ENCODE data around the gene CNOT1. TPM values are rescaled to one million over a fixed set of nuclear protein-coding genes. Genes with fewer than 3 reads are reported as not detected.

The CNOT1 gene
- total RNA-seq, 1 experiment from 2014 or later = 219 TPM

DNA sequence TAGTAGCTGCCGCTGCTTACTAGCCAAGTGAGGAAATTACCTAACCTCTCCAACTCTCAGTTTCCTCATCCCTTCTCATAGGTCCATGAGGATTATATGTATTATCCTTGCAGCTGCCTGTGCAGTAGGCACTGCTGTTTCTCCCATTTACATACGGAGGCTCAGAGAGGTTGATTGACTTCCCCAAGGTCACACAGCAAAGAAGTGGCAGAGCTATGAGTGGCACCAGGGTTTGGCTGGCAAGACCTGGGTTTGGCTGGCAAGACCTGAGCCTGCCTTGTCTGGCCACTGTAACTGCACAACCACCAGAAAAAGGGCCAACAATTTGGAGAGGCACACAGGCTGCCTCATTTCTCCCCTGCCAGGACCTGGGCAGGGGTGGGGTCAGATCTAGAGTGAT is 132.2 kb downstream of the CNOT1 start:
- POLR2A ChIA-PET = interaction anchor here (0.6 kb wide), 1 partner anchor 38 kb away, joined by 3 read pairs; no protein-coding TSS in a partner anchor
- Mint-ChIP-seq H3K9me3 (ENCODE audit: unreplicated experiment) (no peaks in the 10 kb centered on the region), H3K27ac (ENCODE audit: low read depth, unreplicated experiment) (no peak overlapping the region), H3K36me3 (ENCODE audit: insufficient read depth, unreplicated experiment) (peaks cover 5% of the 10 kb centered on the region), H3K4me1 (ENCODE audit: insufficient read depth, unreplicated experiment) (no peaks in the 10 kb centered on the region), H3K27me3 (ENCODE audit: insufficient read depth, unreplicated experiment) (no peaks in the 10 kb centered on the region), H3K4me3 (ENCODE audit: unreplicated experiment) (no peak overlapping the region)
- CTCF ChIA-PET = interaction anchor here (0.6 to 1.4 kb wide), 3 partner anchors 8 to 181 kb away, joined by 3 to 4 read pairs (median 4); no protein-coding TSS in a partner anchor
- TF ChIP-seq, protein P1, sequence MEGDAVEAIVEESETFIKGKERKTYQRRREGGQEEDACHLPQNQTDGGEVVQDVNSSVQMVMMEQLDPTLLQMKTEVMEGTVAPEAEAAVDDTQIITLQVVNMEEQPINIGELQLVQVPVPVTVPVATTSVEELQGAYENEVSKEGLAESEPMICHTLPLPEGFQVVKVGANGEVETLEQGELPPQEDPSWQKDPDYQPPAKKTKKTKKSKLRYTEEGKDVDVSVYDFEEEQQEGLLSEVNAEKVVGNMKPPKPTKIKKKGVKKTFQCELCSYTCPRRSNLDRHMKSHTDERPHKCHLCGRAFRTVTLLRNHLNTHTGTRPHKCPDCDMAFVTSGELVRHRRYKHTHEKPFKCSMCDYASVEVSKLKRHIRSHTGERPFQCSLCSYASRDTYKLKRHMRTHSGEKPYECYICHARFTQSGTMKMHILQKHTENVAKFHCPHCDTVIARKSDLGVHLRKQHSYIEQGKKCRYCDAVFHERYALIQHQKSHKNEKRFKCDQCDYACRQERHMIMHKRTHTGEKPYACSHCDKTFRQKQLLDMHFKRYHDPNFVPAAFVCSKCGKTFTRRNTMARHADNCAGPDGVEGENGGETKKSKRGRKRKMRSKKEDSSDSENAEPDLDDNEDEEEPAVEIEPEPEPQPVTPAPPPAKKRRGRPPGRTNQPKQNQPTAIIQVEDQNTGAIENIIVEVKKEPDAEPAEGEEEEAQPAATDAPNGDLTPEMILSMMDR (IDR thresholded peaks at IDR 0.05; ENCODE audit: unreplicated experiment) = no peak
- intact Hi-C loops (cut with micrococcal nuclease) = loop anchor here (5.0 kb wide), 1 partner anchor 165 kb away; no protein-coding TSS in a partner anchor
- no peak for DNase-seq (ENCODE audit: unreplicated experiment)
- BruUV-seq (replicated peaks) = no TSS peak

- H3K9me3 Mint-ChIP-seq (ENCODE audit: unreplicated experiment) = no peaks in the 10 kb centered on the region
- TF ChIP-seq, protein P1 (IDR thresholded peaks at IDR 0.05; ENCODE audit: unreplicated experiment) = no peak
- DNase-seq (ENCODE audit: unreplicated experiment) = no peak
- no peaks in the 10 kb centered on the region for H3K27me3 Mint-ChIP-seq (ENCODE audit: insufficient read depth, unreplicated experiment)
- H3K36me3 Mint-ChIP-seq (ENCODE audit: insufficient read depth, unreplicated experiment) = peaks cover 5% of the 10 kb centered on the region
- no peaks in the 10 kb centered on the region for H3K4me1 Mint-ChIP-seq (ENCODE audit: insufficient read depth, unreplicated experiment)
- intact Hi-C loops (cut with micrococcal nuclease) = loop anchor here (5.0 kb wide), 1 partner anchor 167 kb away; no protein-coding TSS in a partner anchor
- H3K4me3 Mint-ChIP-seq (ENCODE audit: unreplicated experiment) = no peak overlapping the region
- no peak overlapping the region for H3K27ac Mint-ChIP-seq (ENCODE audit: low read depth, unreplicated experiment)
- ChIA-PET POLR2A (interaction anchor here (0.6 kb wide), 2 partner anchors 159 to 175 kb away, joined by 3 read pairs; no protein-coding TSS in a partner anchor), CTCF (interaction anchor here (0.6 to 6.6 kb wide), 15 partner anchors 8 to 233 kb away, joined by 3 to 72 read pairs (median 3); partner anchors contain the start of gene SLC38A7)
- BruUV-seq (replicated peaks) = no TSS peak
These were observed 133.9 kb downstream of the CNOT1 start for GRCh38 chr16:58495521-58496331.

DNA sequence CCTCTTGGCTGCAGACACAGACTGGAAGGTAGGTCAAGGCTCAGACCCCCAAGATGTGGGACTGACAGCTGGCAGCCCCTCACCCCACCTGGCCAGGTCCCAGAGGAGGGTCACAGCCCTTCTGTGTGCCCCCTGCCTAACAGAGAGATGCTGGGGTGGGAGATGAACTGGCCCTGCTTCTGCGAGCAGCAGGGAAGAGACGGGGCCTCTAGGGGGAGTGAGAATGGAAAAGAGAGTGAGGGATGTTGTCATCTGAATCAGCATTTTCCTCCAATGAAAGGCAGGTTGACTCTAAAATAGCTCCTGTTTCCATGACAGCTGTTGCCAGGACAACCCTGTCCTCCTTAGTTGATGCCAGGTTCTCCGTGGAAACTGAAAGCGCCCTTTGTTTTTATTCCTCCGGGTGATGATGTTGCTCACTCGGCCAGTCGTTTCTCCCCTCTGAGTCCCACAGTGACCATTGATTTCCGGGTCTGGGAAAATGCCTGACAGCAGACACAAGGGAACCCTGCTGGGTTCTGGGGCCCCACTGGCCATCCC is 134.6 kb downstream of the CNOT1 start:
- CTCF ChIA-PET = interaction anchor here (0.6 to 6.6 kb wide), 13 partner anchors 9 to 233 kb away, joined by 3 to 72 read pairs (median 3); partner anchors contain the start of gene SLC38A7
- BruUV-seq (replicated peaks) = no TSS peak
- POLR2A ChIA-PET = interaction anchor here (0.6 kb wide), 1 partner anchor 158 kb away, joined by 3 read pairs; no protein-coding TSS in a partner anchor
- Mint-ChIP-seq H3K9me3 (ENCODE audit: unreplicated experiment) (no peaks in the 10 kb centered on the region), H3K4me3 (ENCODE audit: unreplicated experiment) (no peak overlapping the region), H3K36me3 (ENCODE audit: insufficient read depth, unreplicated experiment) (peaks cover 5% of the 10 kb centered on the region), H3K4me1 (ENCODE audit: insufficient read depth, unreplicated experiment) (no peaks in the 10 kb centered on the region), H3K27me3 (ENCODE audit: insufficient read depth, unreplicated experiment) (no peaks in the 10 kb centered on the region), H3K27ac (ENCODE audit: low read depth, unreplicated experiment) (no peak overlapping the region)
- intact Hi-C loops (cut with micrococcal nuclease) = loop anchor here (5.0 kb wide), 1 partner anchor 167 kb away; no protein-coding TSS in a partner anchor
- TF ChIP-seq, protein P1 (IDR thresholded peaks at IDR 0.05; ENCODE audit: unreplicated experiment) = peak; percentile 42
- DNase-seq (ENCODE audit: unreplicated experiment) = peak; percentile 86

Measured in MCF 10A (cell line).